GM12878 (cell line): ENCODE results near the gene C16orf86. TPM values are rescaled to one million over a fixed set of nuclear protein-coding genes. Genes with fewer than 3 reads are reported as not detected.

ENCODE experiments used
- BACH1 ChIP-seq: fragments of 450-650 bp; IDR thresholded peaks from 2 replicates; pipeline ENCODE4 v1.6.1; 2017; ENCODE audit warnings: mild to moderate bottlenecking, borderline replicate concordance
- BCL11A ChIP-seq: IDR thresholded peaks from 2 replicates; pipeline ENCODE4 v1.6.1; 2011; ENCODE audit warnings: low read depth, low read length
- EP300 ChIP-seq, 2 experiments: fragments of 150-350 bp in 1 of 2; IDR thresholded peaks; 2 replicates each; pipeline ENCODE4 v1.6.1; 2011 to 2012; ENCODE audit warnings: low read depth in 2 of 2, low read length in 2 of 2, borderline replicate concordance in 1 of 2, improper control_type of control experiment in 1 of 2, inconsistent platforms in 1 of 2; ENCODE audit not compliant: control insufficient read depth in 1 of 2
- FOS ChIP-seq: IDR thresholded peaks from 3 replicates; pipeline ENCODE4 v1.6.1; 2011; ENCODE audit warnings: borderline replicate concordance; ENCODE audit not compliant: insufficient read length; ENCODE audit errors: extremely low read depth
- FOXM1 ChIP-seq: IDR thresholded peaks from 2 replicates; pipeline ENCODE4 v1.6.1; 2012; ENCODE audit warnings: low read depth, mild to moderate bottlenecking, inconsistent platforms, low read length, moderate library complexity
- HDAC2 ChIP-seq: fragments of 200-600 bp; sonication (generic); IDR thresholded peaks from 2 replicates; pipeline ENCODE4 v1.6.1; 2017
- IKZF2 ChIP-seq, 2 experiments: fragments of 450-650 bp; IDR thresholded peaks; 2 replicates each; pipeline ENCODE4 v1.6.1; 2017; ENCODE audit warnings: mild to moderate bottlenecking in 2 of 2, moderate library complexity in 2 of 2
- KDM1A ChIP-seq: fragments of 200-600 bp; sonication (generic); IDR thresholded peaks from 2 replicates; pipeline ENCODE4 v1.6.1; 2016; ENCODE audit warnings: borderline replicate concordance
- PAX5 ChIP-seq: IDR thresholded peaks from 2 replicates; pipeline ENCODE4 v1.6.1; 2011; ENCODE audit warnings: low read depth, low read length, borderline replicate concordance
- POLR2AphosphoS5 ChIP-seq: IDR thresholded peaks from 2 replicates; pipeline ENCODE4 v1.6.1; 2011; ENCODE audit warnings: mild to moderate bottlenecking, low read length, inconsistent platforms
- POU2F2 ChIP-seq: IDR thresholded peaks from 3 replicates; pipeline ENCODE4 v1.6.1; 2011; ENCODE audit warnings: low read depth, mild to moderate bottlenecking, low read length, borderline replicate concordance
- RFX5 ChIP-seq: IDR thresholded peaks from 2 replicates; pipeline ENCODE4 v1.6.1; 2011; ENCODE audit warnings: low read depth, low read length, improper control_type of control experiment
- SRF ChIP-seq, 2 experiments: IDR thresholded peaks; 2 replicates each; pipeline ENCODE4 v1.6.1; 2011; ENCODE audit warnings: low read depth in 2 of 2, low read length in 2 of 2, mild to moderate bottlenecking in 1 of 2, moderate library complexity in 1 of 2
- STAT3 ChIP-seq: IDR thresholded peaks from 2 replicates; pipeline ENCODE4 v1.6.1; 2011; ENCODE audit warnings: low read depth, low read length, improper control_type of control experiment
- ZNF274 ChIP-seq: IDR thresholded peaks from one replicate; pipeline ENCODE4 v1.8.0; 2011; ENCODE audit not compliant: insufficient read length, insufficient read depth
- ZSCAN29 ChIP-seq: fragments of 450-650 bp; IDR thresholded peaks from 2 replicates; pipeline ENCODE4 v1.6.1; 2017; ENCODE audit warnings: mild to moderate bottlenecking, moderate library complexity
- ZZZ3 ChIP-seq: IDR thresholded peaks from 2 replicates; pipeline ENCODE4 v1.6.1; 2011; ENCODE audit warnings: low read depth; ENCODE audit not compliant: control insufficient read depth, insufficient read length
- polyA plus RNA-seq, 11 experiments: library from polyadenylated mRNA; depleted of rRNA in 4 of 11; unstranded in 6 of 11; stranded (reverse) in 5 of 11; fragments of >200 nt; fragmentation: Nextera tagmentation in 4 of 11; fragmentation: Illumina TruSeq in 1 of 11; extraction: Ambion mirVana in 4 of 11; extraction: Trizol in 1 of 11; gene quantifications; 1 replicate in 1 of 11; 2 replicates in 10 of 11; pipeline versions ENCODE4 v1.2.1 to v1.2.3, GENCODE V29; 2011 to 2016; ENCODE audit warnings: inconsistent platforms in 2 of 11, missing spikeins in 2 of 11, low read depth in 1 of 11
- total RNA-seq, 4 experiments: library from RNA; depleted of rRNA in 3 of 4; stranded (reverse); fragments of >200 nt in 3 of 4; fragmentation: Illumina TruSeq in 1 of 4; extraction: Trizol in 1 of 4; gene quantifications; 2 replicates each; pipeline versions ENCODE4 v1.2.1 to v1.2.3, GENCODE V29; 2013 to 2021
- TF ChIP-seq, protein P1 (sequence below): fragments of 450-650 bp; conservative IDR thresholded peaks from 2 replicates; pipeline ENCODE4 v1.6.1; 2017; ENCODE audit warnings: mild to moderate bottlenecking, moderate library complexity
- TF ChIP-seq, protein P2 (sequence below): fragments of 450-650 bp; IDR thresholded peaks from 2 replicates; pipeline ENCODE4 v1.6.1; 2018; ENCODE audit warnings: borderline replicate concordance, mild to moderate bottlenecking; ENCODE audit not compliant: partially characterized antibody
- TF ChIP-seq, protein P3 (sequence below): IDR thresholded peaks from 2 replicates; pipeline ENCODE4 v1.6.1; 2011; ENCODE audit warnings: low read depth, mild to moderate bottlenecking, low read length, moderate library complexity, borderline replicate concordance; ENCODE audit errors: extremely low read depth
- TF ChIP-seq, protein P4 (sequence below): IDR thresholded peaks from 2 replicates; pipeline ENCODE4 v1.6.1; 2011; ENCODE audit warnings: borderline replicate concordance, low read depth, mild to moderate bottlenecking, moderate library complexity, mixed read lengths, low read length; ENCODE audit not compliant: insufficient read depth; ENCODE audit errors: extremely low read length

Gene C16orf86
- total and polyA plus RNA-seq, 10 of the 15 experiments (the other 5 are each of a cell fraction or from before 2014, with no cell fraction given): 0.11 to 3.3 (median 1.6) TPM

DNA sequence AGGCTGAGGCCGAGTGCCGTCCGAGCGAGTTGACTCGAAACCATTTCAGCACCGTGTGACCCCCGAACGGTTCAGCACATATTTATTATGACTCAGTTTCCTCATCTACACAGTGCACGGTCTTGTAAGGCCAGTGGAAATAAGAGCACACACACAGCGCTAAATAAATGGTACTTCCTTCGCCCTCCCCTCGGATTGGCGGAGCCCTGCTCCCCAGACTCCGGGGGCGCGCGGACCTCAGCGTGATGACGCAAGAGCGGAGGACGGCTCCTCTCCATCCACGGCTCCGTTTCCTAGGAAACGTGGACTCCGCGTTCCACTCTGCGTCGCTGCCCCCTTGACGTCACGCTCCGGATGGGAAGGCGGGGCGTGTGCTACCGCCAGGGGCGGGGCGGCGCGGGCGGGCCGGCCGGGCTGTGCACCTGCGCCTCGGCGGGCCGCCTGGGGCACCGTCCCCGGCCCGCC lies 6.0 kb upstream of the C16orf86 start, which contains the start of gene PARD6A (continued):
- TF ChIP-seq, protein P1, sequence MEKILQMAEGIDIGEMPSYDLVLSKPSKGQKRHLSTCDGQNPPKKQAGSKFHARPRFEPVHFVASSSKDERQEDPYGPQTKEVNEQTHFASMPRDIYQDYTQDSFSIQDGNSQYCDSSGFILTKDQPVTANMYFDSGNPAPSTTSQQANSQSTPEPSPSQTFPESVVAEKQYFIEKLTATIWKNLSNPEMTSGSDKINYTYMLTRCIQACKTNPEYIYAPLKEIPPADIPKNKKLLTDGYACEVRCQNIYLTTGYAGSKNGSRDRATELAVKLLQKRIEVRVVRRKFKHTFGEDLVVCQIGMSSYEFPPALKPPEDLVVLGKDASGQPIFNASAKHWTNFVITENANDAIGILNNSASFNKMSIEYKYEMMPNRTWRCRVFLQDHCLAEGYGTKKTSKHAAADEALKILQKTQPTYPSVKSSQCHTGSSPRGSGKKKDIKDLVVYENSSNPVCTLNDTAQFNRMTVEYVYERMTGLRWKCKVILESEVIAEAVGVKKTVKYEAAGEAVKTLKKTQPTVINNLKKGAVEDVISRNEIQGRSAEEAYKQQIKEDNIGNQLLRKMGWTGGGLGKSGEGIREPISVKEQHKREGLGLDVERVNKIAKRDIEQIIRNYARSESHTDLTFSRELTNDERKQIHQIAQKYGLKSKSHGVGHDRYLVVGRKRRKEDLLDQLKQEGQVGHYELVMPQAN: no peak; the same call in 1 of the 2 replicates
- 0 out of 2 replicates have a peak, but pooled peaks have one; percentile 36 for TF ChIP-seq PAX5
- TF ChIP-seq FOXM1: no peak
- TF ChIP-seq EP300 (IDR thresholded peaks at IDR 0.05; ENCODE audit: borderline replicate concordance in 1 of 2, control insufficient read depth in 1 of 2, low read depth in 2 of 2, low read length in 2 of 2): no peak
- no peak for TF ChIP-seq ZZZ3
- TF ChIP-seq, protein P2, sequence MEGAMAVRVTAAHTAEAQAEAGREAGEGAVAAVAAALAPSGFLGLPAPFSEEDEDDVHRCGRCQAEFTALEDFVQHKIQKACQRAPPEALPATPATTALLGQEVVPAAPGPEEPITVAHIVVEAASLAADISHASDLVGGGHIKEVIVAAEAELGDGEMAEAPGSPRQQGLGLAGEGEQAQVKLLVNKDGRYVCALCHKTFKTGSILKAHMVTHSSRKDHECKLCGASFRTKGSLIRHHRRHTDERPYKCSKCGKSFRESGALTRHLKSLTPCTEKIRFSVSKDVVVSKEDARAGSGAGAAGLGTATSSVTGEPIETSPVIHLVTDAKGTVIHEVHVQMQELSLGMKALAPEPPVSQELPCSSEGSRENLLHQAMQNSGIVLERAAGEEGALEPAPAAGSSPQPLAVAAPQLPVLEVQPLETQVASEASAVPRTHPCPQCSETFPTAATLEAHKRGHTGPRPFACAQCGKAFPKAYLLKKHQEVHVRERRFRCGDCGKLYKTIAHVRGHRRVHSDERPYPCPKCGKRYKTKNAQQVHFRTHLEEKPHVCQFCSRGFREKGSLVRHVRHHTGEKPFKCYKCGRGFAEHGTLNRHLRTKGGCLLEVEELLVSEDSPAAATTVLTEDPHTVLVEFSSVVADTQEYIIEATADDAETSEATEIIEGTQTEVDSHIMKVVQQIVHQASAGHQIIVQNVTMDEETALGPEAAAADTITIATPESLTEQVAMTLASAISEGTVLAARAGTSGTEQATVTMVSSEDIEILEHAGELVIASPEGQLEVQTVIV: peak; percentile 1
- peak; percentile 51; the same call in 1 of the 2 replicates for TF ChIP-seq RFX5
- no peak for TF ChIP-seq BCL11A
- no peak for TF ChIP-seq ZSCAN29
- TF ChIP-seq ZNF274: no peak
- TF ChIP-seq POLR2AphosphoS5: no peak; the same call in none of the 2 replicates
- no peak for TF ChIP-seq FOS
- TF ChIP-seq STAT3: no peak
- peak in 1 of 2 experiments; percentile 41; a peak in 1 of 4 replicates for TF ChIP-seq SRF (IDR thresholded peaks at IDR 0.05; ENCODE audit: low read depth in 2 of 2, low read length in 2 of 2)
- no peak for TF ChIP-seq IKZF2 (IDR thresholded peaks at IDR 0.05)
- TF ChIP-seq, protein P3, sequence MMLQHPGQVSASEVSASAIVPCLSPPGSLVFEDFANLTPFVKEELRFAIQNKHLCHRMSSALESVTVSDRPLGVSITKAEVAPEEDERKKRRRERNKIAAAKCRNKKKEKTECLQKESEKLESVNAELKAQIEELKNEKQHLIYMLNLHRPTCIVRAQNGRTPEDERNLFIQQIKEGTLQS: peak; percentile 28; the same call in 1 of the 2 replicates
- no peak for TF ChIP-seq POU2F2
- TF ChIP-seq HDAC2: no peak
- TF ChIP-seq BACH1: peak; percentile 13; the same call in 1 of the 2 replicates
- TF ChIP-seq, protein P4, sequence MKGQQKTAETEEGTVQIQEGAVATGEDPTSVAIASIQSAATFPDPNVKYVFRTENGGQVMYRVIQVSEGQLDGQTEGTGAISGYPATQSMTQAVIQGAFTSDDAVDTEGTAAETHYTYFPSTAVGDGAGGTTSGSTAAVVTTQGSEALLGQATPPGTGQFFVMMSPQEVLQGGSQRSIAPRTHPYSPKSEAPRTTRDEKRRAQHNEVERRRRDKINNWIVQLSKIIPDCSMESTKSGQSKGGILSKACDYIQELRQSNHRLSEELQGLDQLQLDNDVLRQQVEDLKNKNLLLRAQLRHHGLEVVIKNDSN: no peak
- no peak for TF ChIP-seq KDM1A
